Left lobe of liver (tissue), 2 donors: Measurements from ENCODE around the gene NEK9. TPM values are rescaled to one million over a fixed set of nuclear protein-coding genes. Genes with fewer than 3 reads are reported as not detected.
A peak's percentile ranks its signal among the peaks of the same experiment; 100 is the strongest.

ENCODE experiments used
- ATAC-seq: fragments of 200-7000 bp; cut with Tn5 transposase; one replicate; pipeline ENCODE4 v1.9.1; 2020; ENCODE audit warnings: mild to moderate bottlenecking, moderate library complexity
- DNase-seq: peaks from one replicate; pipeline ENCODE4 v3.0.0-alpha.2; 2020; ENCODE audit warnings: low spot score
- total RNA-seq: library from RNA; stranded (reverse); gene quantifications from one replicate; pipeline ENCODE4 v1.2.1, GENCODE V29; 2021
- donor health status: DM: no; HTN: no; CAD: no; lungs with moderate emphysema.
- donor health status: DM: no; HTN: yes; CAD: no.

Gene NEK9
- total RNA-seq, 1 donor from 2014 or later: 50.1 TPM

- DNase-seq: no peak
Observed at GRCh38 chr14:75046275-75046674, 80.6 kb downstream of the NEK9 start.

GRCh38 chr14:75044752-75045151 lies 82.1 kb downstream of the NEK9 start:
- DNase-seq (no peak), ATAC-seq (no peak)

More at GRCh38 chr14:75046275-75046674, 80.6 kb downstream of the NEK9 start:
- peak; percentile 36 for ATAC-seq

DNA sequence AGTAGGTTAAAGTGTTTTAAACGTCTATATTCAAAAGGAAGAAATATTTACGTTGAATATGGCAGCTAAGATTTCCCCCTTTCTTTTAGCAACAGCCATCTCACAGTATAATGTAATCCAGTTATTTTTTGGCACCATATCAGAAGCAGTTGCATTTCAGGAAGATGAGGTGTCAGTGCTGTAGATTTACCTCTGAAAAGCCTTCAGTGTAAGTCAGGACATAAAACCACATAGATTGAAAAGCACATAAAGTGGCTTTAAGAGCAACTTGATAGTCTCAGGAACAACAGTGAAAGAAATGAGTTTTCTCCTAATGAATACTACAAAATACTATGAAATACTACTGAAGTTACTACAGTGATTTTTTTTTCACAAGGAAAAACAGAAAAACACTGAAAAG lies 82.5 kb downstream of the NEK9 start:
- no peak for DNase-seq
- no peak for ATAC-seq

DNA sequence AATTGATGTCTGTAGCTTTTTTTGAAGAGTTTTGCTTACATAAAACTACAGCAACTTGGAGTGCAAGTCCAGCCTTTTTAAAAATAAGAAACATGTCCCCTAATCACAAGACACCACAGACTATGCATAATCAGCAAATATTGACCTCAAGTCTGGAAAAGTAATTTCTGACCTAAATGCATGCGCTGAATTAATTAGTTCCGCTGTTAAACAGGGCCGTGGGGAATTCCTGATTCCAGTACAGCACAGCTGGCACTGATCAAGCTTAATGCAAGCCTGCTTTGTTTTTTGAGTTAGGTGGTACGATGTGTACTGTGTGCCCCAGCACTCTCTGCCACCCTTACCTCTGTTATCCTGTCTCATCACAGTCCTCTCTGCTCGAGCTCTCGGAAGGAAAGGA lies 84.8 kb downstream of the NEK9 start:
- no peak for DNase-seq
- ATAC-seq: peak; percentile 53

GRCh38 chr14:75041613-75042012 lies 85.2 kb downstream of the NEK9 start:
- DNase-seq (no peak), ATAC-seq (peak; percentile 96)

- ATAC-seq (no peak), DNase-seq (no peak)
Observed at GRCh38 chr14:75040959-75041358, 85.9 kb downstream of the NEK9 start.

DNA sequence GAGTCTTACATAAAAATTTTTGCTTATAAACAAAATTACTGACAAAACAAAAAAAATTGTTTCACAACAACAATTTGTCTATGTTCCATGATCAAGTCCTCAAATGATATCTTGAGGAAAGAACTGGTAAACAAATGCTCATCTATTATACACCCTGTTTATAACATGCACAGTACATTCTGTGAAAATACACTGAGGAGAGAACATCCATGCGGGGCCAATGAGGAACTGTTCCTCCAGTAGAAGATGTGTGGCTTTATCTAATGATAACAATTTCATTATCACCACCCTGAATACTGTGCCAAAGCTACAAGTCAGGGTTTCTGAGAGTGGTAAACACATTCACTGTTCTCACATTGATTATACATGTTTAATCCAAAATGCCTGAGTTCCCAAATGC lies 86.3 kb downstream of the NEK9 start:
- ATAC-seq (no peak), DNase-seq (no peak)

GRCh38 chr14:75032939-75033338 lies 93.9 kb downstream of the NEK9 start:
- DNase-seq (no peak), ATAC-seq (no peak)

DNA sequence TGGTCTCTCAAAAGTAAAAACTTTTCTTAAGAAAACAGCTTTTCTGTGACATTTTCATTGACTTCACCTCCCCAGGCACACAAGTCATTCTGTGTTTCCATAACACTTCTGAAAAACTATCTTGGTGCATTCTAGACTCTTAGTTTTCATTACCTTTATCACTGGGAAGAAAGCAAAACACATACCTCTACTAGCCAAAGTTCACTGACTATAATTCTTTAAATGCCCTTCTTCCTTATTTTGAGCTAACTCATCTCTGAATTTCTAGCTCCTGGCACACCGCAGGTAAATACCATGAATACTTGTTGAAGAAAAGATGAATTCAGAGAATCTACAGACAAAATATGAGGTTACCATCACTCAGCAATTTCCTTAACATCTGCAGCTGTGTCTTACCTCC lies 96.7 kb downstream of the NEK9 start:
- no peak for ATAC-seq
- no peak for DNase-seq

Other genes with a start within 250 kb of the NEK9 start
- gene DLST, start 245.1 kb downstream of the NEK9 start, total RNA-seq: 65.6 TPM
- gene RPS6KL1, start 203.8 kb downstream of the NEK9 start, total RNA-seq: 4.6 TPM
- gene PGF, start 171.5 kb downstream of the NEK9 start, total RNA-seq: 2.8 TPM
- gene EIF2B2, start 124.1 kb downstream of the NEK9 start, total RNA-seq: 15.8 TPM
- gene MLH3, start 75.6 kb downstream of the NEK9 start, total RNA-seq: 10.4 TPM
- gene ACYP1, start 63.0 kb downstream of the NEK9 start, total RNA-seq: 3.2 TPM
- gene ZC2HC1C, start 57.4 kb downstream of the NEK9 start, total RNA-seq: 2.0 TPM
- 275 TPM for gene TMED10, start 49.6 kb upstream of the NEK9 start, total RNA-seq
- gene FOS, start 151.8 kb upstream of the NEK9 start, total RNA-seq: 13.1 TPM